DND-41 (cell line): Measurements from ENCODE around the gene GJB4.

Source experiments
- ATAC-seq: fragments of 200-7000 bp; cut with Tn5 transposase; 3 replicates; pipeline ENCODE4 v1.9.1; 2021; ENCODE audit warnings: low read depth; ENCODE audit not compliant: insufficient read depth
- DNase-seq: peaks from one replicate; pipeline ENCODE4 v3.0.0-alpha.2; 2020
- H2AFZ ChIP-seq: 2 replicates; pipeline ENCODE4 v1.6.0; 2012; ENCODE audit warnings: low read depth, low read length
- H3K27ac ChIP-seq: 2 replicates; pipeline ENCODE4 v1.5.1; 2012; ENCODE audit warnings: low read length, inconsistent platforms
- H3K27me3 ChIP-seq: fragments of 200-600 bp; sonication (generic); 2 replicates; pipeline ENCODE4 v1.6.0; 2012; ENCODE audit warnings: low read length, mild to moderate bottlenecking, inconsistent platforms; ENCODE audit not compliant: insufficient read depth, poor library complexity
- H3K36me3 ChIP-seq: 2 replicates; pipeline ENCODE4 v1.5.1; 2012; ENCODE audit warnings: low read length, inconsistent platforms; ENCODE audit not compliant: insufficient read depth
- H3K4me1 ChIP-seq: 2 replicates; pipeline ENCODE4 v1.5.1; 2012; ENCODE audit warnings: mild to moderate bottlenecking, low read length; ENCODE audit not compliant: insufficient read depth
- H3K4me2 ChIP-seq: 2 replicates; pipeline ENCODE4 v1.6.0; 2012; ENCODE audit warnings: mild to moderate bottlenecking, moderate library complexity, low read length, inconsistent platforms; ENCODE audit not compliant: insufficient read depth
- H3K4me3 ChIP-seq, 2 experiments: fragments of 200-600 bp in 1 of 2; shearing (Covaris generic) in 1 of 2; 2 replicates each; pipeline ENCODE4 v1.5.1; 2012 to 2016; ENCODE audit warnings: inconsistent platforms in 2 of 2, low read length in 2 of 2, mild to moderate bottlenecking in 2 of 2, low read depth in 1 of 2, moderate library complexity in 1 of 2
- H3K79me2 ChIP-seq: 2 replicates; pipeline ENCODE4 v1.6.0; 2012; ENCODE audit warnings: low read length, inconsistent platforms; ENCODE audit not compliant: insufficient read depth
- H3K9ac ChIP-seq: 2 replicates; pipeline ENCODE4 v1.6.0; 2012; ENCODE audit warnings: low read depth, mild to moderate bottlenecking, inconsistent platforms, low read length, moderate library complexity
- H3K9me3 ChIP-seq: 2 replicates; pipeline ENCODE4 v1.5.1; 2012; ENCODE audit warnings: low read length, moderate library complexity, mild to moderate bottlenecking, inconsistent platforms; ENCODE audit not compliant: insufficient read depth, severe bottlenecking
- H4K20me1 ChIP-seq: 2 replicates; pipeline ENCODE4 v1.6.0; 2012; ENCODE audit warnings: low read length; ENCODE audit not compliant: insufficient read depth
- EZH2 ChIP-seq: IDR thresholded peaks from 3 replicates; pipeline ENCODE4 v1.6.1; 2012; ENCODE audit warnings: borderline replicate concordance, low read depth, mild to moderate bottlenecking, moderate library complexity, low read length, inconsistent platforms; ENCODE audit not compliant: severe bottlenecking
- TF ChIP-seq, protein P1 (sequence below): IDR thresholded peaks from 2 replicates; pipeline ENCODE4 v1.5.1; 2012; ENCODE audit warnings: borderline replicate concordance, low read length, moderate library complexity, mild to moderate bottlenecking; ENCODE audit not compliant: poor library complexity, severe bottlenecking; ENCODE audit errors: extremely low read depth

GJB4 gene

DNA sequence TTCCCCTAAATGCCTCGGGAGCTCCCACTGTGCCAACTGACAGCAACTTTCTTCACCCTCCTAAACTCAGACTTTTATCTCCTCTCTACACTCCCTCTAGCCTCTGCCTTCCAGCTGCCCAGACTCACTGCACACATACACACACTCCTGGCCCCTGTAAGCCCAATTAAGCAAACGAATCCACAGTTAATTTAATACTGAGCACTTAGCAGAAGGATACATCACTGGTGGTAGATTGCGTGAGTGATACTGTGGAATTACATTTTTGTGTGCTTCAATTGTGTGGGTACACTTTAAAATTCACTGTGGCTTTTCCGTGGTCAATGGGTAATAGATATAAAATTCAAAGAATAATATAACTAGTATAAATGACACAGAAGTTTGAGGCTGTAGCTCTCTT is 38.3 kb upstream of the GJB4 start:
- H3K27me3 ChIP-seq: peaks cover 13% of the 10 kb centered on the region
- H3K27ac ChIP-seq: no peak overlapping the region
- no peaks in the 10 kb centered on the region for H3K79me2 ChIP-seq
- H3K9ac ChIP-seq: no peak overlapping the region
- no peak overlapping the region for H3K4me2 ChIP-seq
- H3K9me3 ChIP-seq: no peaks in the 10 kb centered on the region
- H4K20me1 ChIP-seq: no peaks in the 10 kb centered on the region; the same call in 1 of the 2 replicates
- TF ChIP-seq EZH2: no peak
- TF ChIP-seq, protein P1, sequence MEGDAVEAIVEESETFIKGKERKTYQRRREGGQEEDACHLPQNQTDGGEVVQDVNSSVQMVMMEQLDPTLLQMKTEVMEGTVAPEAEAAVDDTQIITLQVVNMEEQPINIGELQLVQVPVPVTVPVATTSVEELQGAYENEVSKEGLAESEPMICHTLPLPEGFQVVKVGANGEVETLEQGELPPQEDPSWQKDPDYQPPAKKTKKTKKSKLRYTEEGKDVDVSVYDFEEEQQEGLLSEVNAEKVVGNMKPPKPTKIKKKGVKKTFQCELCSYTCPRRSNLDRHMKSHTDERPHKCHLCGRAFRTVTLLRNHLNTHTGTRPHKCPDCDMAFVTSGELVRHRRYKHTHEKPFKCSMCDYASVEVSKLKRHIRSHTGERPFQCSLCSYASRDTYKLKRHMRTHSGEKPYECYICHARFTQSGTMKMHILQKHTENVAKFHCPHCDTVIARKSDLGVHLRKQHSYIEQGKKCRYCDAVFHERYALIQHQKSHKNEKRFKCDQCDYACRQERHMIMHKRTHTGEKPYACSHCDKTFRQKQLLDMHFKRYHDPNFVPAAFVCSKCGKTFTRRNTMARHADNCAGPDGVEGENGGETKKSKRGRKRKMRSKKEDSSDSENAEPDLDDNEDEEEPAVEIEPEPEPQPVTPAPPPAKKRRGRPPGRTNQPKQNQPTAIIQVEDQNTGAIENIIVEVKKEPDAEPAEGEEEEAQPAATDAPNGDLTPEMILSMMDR: no peak
- ATAC-seq (no peak), DNase-seq (no peak)
- H3K36me3 ChIP-seq: no peaks in the 10 kb centered on the region
- H3K4me1 ChIP-seq: no peaks in the 10 kb centered on the region
- no peak overlapping the region for H2AFZ ChIP-seq
- no peak overlapping the region for H3K4me3 ChIP-seq

DNA sequence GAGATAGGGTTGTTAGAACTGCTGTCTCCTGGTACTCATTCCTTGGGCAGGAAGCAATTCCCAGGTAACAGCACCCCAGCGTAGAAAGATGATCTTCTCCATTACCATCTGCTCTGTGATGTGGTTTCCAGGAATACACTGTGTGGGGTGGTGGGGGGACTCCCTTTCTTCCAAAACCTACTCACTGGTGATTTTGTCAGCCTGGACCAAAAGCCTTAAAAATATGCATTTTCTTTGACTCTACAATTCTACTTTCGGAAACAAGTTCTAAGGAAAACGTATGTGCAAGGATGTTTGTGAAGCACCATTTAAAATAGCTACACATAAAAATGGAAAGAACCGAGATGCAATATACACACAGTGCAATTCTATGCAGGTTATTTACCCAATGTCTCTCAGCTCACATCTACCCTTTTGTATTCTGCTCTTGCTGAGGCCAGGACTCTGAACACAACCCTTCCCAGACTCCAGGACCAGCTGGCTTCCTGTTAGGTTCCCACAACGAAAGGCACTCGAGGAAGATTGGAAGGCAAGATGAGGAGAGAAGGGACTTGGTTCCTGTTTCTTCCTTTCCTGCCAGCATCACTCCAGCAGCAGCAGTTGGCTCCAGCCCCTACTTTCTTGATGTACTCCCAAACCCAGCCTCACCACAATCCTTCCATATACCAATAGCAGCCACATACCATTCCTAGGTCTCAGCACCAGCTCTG is 37.7 kb upstream of the GJB4 start:
- no peak for ATAC-seq
- H2AFZ ChIP-seq: no peak overlapping the region

DNA sequence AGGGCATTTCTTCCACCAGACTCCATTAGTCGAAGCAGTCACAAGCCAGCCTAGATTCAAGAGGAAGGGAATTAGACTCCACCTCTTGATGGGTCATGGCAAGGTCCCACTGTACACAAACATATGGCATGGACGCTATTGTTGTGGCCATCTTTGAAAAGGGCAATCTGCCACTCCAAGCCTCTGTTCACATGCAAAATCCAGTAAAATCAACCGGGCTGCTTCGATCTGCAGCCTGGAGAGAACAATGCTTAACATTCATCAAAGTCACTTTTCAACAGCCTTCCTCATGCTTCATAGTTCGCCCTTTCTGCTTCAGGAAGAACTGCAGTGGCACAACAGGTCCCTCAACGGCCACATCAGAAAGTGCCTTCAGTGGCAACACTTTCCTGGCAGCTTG is 32.7 kb upstream of the GJB4 start:
- Histone ChIP-seq H3K27ac (no peak overlapping the region), H3K27me3 (peaks cover 12% of the 10 kb centered on the region), H4K20me1 (no peaks in the 10 kb centered on the region; the same call in 1 of the 2 replicates), H3K79me2 (no peaks in the 10 kb centered on the region), H3K9me3 (no peaks in the 10 kb centered on the region), H3K36me3 (no peaks in the 10 kb centered on the region), H3K4me3 (no peak overlapping the region), H3K9ac (no peak overlapping the region), H2AFZ (no peak overlapping the region), H3K4me2 (no peak overlapping the region), H3K4me1 (no peaks in the 10 kb centered on the region)
- no peak for ATAC-seq
- no peak for TF ChIP-seq EZH2
- TF ChIP-seq, protein P1: no peak
- no peak for DNase-seq

More for the DNA sequence above, 37.7 kb upstream of the GJB4 start:
- Histone ChIP-seq H4K20me1 (no peaks in the 10 kb centered on the region; the same call in 1 of the 2 replicates), H3K4me1 (no peaks in the 10 kb centered on the region), H3K27ac (no peak overlapping the region), H3K79me2 (no peaks in the 10 kb centered on the region), H3K36me3 (no peaks in the 10 kb centered on the region), H3K9me3 (no peaks in the 10 kb centered on the region), H3K27me3 (peaks cover 13% of the 10 kb centered on the region), H3K9ac (no peak overlapping the region), H3K4me2 (no peak overlapping the region), H3K4me3 (no peak overlapping the region)
- TF ChIP-seq, protein P1: no peak
- TF ChIP-seq EZH2: no peak
- no peak for DNase-seq
